ENCODE results near the gene ARL6IP1.

Gene ARL6IP1

DNA sequence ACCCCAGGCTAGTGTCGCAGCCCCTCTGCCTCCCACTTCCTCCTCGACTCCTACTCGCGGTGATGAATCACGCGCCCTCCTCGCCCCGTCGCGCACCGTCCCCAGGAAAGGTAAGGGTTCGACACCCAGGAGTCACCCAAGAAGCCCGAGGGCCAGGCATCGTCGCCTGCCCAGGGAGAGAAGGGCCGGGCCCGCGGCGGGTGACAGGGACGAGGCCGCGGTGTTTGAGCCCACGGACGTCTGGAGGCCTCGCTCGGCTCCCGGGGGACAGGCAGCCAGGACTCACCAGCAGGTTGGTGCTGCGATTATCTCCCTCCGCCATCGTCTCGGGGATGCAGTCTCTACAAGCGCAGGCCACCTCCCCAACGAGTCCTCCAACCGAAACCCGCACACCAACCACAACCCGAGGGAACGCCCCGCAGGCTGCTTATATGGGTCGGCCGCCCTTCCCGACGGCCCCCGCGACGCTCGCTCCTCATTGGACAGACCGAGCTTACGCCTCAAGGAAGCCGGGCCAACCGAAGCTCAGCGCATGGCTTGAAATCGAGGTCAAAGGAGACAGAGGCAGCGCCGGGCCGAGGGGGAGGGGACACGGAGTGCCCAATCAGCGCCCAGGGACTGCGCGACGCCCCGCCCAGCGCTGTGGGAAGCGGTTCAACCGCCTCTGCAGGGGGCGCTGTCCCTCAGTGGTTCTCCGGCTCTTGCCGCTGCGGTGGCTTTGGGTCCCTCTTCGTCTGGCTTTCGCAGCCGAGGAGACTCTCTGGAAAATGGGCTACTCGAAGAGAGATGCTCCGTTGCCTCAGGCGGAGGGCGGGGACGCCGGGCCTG lies at the start of gene ARL6IP1:
Gene ARL6IP1, minus strand, starts transcription at position 405 of the 828 bp plus-strand sequence. Its CDS starts 83 bp downstream, at position 322.
- peak; percentile 98 for DNase-seq (ENCODE audit: low read depth)

DNA sequence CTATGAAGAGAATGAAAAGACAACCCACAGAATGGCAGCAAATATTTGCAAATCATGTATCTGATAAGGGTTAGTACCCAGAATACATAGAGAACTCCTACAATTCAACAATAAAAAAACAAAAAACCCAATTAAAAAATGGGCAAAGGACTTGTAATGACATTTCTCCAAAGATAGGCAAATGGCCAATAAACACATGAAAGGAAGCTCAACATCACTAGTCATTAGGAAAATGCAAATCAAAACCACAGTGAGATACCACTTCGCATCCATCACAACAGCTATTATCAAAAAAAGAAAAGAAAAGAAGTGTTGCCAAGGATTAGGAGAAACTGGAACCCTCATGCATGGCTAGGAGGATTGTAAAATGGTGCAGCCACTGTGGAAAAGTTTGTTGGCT lies 45.1 kb upstream of the ARL6IP1 start:
- DNase-seq (ENCODE audit: low read depth), result no peak

DNA sequence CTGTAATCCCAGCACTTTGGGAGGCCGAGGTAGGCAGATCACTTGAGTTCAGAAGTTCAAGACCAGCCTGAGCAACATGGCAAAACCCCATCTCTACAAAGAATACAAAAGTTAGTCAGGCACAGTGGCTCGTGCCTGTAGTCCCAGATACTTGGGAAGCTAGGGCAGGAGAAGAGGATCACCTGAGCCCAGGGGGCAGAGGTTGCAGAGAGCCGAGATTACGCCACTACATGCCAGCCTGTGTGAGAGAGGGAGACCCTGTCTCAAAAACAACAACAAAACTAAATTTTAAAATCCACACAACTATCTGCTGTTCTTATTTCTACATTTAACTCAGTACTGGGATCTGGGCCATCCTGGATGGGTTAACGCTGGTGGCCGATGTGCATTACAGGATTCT lies 41.2 kb upstream of the ARL6IP1 start:
- no peak for DNase-seq (ENCODE audit: low read depth)

GRCh38 chr16:18841833-18842525 lies 40.6 kb upstream of the ARL6IP1 start:
- DNase-seq (ENCODE audit: low read depth), result no peak

GRCh38 chr16:18839555-18839954 lies 38.2 kb upstream of the ARL6IP1 start:
- DNase-seq (ENCODE audit: low read depth), result no peak

DNA sequence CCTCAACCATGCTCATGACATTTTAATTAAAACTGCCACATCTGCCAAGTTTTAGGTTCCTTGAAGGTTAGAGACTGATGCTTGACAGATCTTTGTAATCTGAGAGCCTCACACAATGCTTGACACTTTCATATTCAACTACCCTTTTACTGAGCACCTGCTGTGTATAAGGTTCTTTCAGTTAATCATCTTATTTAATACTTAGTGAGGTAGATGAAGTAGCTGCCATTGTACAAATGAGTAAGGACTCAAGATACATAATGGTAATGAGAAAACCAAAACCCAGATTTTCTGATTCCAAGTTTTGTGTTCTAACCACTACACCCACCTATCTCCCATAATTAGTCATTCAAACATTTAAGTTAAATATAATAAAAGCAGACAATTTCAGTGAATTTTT lies 35.4 kb upstream of the ARL6IP1 start:
- DNase-seq (ENCODE audit: low read depth), result no peak

DNA sequence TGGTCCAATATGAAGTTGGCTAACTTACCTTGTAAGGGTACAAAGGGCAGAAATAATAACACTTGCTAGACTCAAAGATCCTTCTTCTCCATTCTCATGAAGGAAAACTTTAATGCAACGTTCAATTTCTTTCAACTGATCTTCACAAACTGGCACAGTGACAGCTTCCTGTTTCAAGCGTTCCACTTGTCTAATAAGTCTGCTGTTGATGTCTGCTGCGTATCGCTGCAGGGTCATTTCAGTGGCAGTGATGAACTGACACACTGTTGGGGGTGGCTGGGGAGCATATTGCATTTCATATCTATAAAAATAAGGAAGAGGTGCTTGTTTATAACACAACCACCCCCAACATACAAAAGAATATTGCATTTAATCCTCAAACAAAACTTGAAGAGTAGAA lies 33.5 kb upstream of the ARL6IP1 start:
- no peak for DNase-seq (ENCODE audit: low read depth)

DNA sequence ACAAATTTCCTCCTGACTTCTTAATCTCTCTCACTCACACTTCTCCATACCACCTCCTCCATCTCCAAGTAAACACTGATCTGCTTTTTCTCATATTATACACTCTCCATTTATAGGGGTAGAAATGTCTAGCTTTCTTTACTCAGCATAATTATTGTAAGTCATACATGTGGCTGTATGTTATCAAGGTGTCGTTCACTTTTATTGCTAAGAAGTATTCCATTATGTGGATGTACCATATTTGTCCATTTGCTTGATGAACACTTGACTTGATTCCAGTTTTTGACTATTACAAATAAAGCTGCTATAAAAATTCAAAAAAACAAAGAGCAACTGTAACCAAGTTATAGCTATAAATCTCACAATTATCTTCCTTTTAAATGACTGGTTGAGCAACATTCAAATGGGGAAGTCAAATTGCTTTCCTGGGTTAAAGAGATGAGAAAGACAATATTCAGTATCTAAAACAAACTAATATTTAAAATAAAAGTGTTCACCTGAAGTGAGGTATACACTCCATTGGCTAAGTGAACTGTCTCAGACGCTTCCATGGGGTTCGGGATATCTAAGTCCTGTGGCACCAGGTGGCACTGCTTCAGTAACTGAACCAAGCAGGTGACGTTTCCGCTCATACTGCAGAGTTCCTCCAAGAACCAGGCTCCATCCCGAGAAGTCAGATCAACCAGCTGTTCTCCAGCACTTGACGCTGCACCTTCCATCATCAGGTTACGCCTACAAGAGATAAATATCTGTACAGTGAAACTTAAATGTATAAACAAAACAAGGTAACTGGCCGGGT lies 32.6 kb upstream of the ARL6IP1 start:
- DNase-seq (ENCODE audit: low read depth), result no peak

GRCh38 chr16:18832613-18833012 lies 31.3 kb upstream of the ARL6IP1 start:
- no peak for DNase-seq (ENCODE audit: low read depth)

- no peak for DNase-seq (ENCODE audit: low read depth)
Observed at GRCh38 chr16:18832006-18832405, 30.7 kb upstream of the ARL6IP1 start.

GRCh38 chr16:18829251-18829650 lies 27.9 kb upstream of the ARL6IP1 start:
- DNase-seq (ENCODE audit: low read depth), result no peak

GRCh38 chr16:18827890-18828289 lies 26.5 kb upstream of the ARL6IP1 start:
- DNase-seq (ENCODE audit: low read depth), result no peak

- DNase-seq (ENCODE audit: low read depth), result no peak
Observed at GRCh38 chr16:18816286-18816685, 14.9 kb upstream of the ARL6IP1 start.

DNA sequence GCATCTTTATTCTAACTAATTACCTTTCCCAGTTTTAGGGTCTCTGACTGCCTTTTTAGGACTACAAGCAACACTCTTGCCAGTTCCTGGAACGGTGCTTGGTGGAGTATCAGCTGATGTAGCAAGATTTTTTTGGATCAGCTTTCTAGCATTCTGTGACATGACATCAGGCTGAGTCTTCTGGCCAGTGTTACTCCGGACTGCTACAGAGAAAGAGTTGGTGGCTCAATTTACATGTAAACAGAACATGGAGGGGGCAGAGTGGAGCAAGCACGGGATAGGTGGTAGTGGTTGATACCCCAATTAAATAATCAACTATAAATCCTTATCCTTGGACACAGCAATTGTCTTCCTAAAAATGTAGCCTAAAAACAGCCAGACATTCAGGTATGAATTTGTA lies 10.6 kb upstream of the ARL6IP1 start:
- no peak for DNase-seq (ENCODE audit: low read depth)

DNA sequence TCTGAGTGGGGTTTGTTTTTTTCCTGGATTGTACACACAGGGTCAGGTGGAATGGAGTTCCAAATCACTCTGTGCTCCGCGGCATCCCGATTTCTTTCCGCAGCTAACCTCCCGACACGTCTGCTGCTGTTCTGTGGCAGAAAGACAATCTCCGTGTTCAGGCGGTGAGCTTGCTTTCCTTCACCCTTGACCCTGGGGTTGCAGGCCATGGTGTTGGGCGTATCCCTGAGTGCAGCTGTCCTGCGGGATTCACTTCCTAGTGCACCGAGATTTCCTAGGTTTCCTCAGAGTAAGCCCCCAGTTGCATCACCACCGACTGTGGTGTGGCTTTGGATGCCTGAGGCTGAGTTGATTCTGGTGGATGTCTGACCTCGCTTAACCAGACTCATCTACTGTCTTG lies 7.8 kb upstream of the ARL6IP1 start:
- no peak for DNase-seq (ENCODE audit: low read depth)

GRCh38 chr16:18805257-18805773 lies 4.0 kb upstream of the ARL6IP1 start:
- no peak for DNase-seq (ENCODE audit: low read depth)

DNA sequence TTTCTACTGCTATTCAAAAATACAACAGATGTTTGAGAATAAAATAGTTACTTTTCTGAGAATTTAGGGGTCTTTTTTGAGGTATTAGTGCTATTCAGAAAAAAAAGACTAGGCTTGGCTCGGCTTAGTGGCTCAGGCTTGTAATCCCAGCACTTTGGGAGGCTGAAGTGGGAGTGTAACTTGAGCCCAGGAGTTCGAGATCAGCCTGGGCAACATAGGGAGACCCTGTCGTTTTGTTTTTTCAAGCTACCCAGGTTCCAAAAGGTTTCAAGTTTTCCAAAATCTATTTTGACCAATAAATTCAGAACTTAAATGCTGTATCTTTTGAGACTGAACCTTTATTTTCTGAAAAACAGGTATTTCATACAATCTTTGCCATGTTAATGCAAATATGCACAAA lies 3.2 kb upstream of the ARL6IP1 start:
- no peak for DNase-seq (ENCODE audit: low read depth)

- no peak for DNase-seq (ENCODE audit: low read depth)
Observed at GRCh38 chr16:18803569-18804462, 2.5 kb upstream of the ARL6IP1 start.

GRCh38 chr16:18802767-18803343 lies 1.5 kb upstream of the ARL6IP1 start:
- no peak for DNase-seq (ENCODE audit: low read depth)

GRCh38 chr16:18800775-18801144 lies 589 bp downstream of the ARL6IP1 start:
- no peak for DNase-seq (ENCODE audit: low read depth)

- DNase-seq (ENCODE audit: low read depth), result no peak
Observed at GRCh38 chr16:18800293-18800692, 1.1 kb downstream of the ARL6IP1 start.
